Panc1 (cell line): ENCODE measurements around the gene PITX1.

Experiments
- POLR2AphosphoS5 ChIP-seq: IDR thresholded peaks from 2 replicates; pipeline ENCODE4 v1.6.1; 2012; ENCODE audit warnings: mild to moderate bottlenecking, low read depth, low read length, moderate library complexity
- SIN3A ChIP-seq: IDR thresholded peaks from 2 replicates; pipeline ENCODE4 v1.6.1; 2012; ENCODE audit warnings: low read depth, mild to moderate bottlenecking, low read length, moderate library complexity, borderline replicate concordance; ENCODE audit not compliant: insufficient read depth
- TCF7L2 ChIP-seq: IDR thresholded peaks from 2 replicates; pipeline ENCODE4 v1.6.1; 2011; ENCODE audit warnings: mild to moderate bottlenecking, low read depth, low read length, inconsistent platforms
- TF ChIP-seq, protein P1 (sequence below): fragments of 450-650 bp; IDR thresholded peaks from 2 replicates; pipeline ENCODE4 v1.5.1; 2017; ENCODE audit warnings: mild to moderate bottlenecking
- TF ChIP-seq, protein P2 (sequence below), 2 experiments: IDR thresholded peaks; 2 replicates each; pipeline ENCODE4 v1.6.1; 2011 to 2012; ENCODE audit warnings: low read depth in 2 of 2, control low read depth in 1 of 2, low read length in 1 of 2, mild to moderate bottlenecking in 1 of 2, moderate library complexity in 1 of 2; ENCODE audit not compliant: insufficient read depth in 1 of 2

DNA sequence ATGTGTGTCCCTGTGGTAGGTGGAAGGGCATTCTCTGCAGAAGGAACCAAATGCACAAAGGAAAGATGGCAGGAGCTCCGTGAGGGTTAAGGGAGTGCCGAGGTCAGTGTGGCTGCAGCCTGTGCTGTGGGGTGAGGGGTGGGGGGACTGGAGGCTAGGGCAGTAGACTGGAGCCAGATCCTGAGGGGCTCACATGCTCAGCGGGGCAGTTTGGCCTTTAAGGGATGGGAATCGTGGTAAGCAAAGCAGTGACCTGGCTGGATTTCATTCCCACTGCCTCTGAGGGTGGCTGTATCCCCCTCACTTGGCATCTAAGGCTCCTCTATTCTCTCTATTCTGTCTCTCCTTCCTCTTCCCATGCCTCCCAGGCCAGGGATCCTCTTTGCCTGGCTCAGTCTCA lies 15.6 kb downstream of the PITX1 start:
- TF ChIP-seq, protein P1, sequence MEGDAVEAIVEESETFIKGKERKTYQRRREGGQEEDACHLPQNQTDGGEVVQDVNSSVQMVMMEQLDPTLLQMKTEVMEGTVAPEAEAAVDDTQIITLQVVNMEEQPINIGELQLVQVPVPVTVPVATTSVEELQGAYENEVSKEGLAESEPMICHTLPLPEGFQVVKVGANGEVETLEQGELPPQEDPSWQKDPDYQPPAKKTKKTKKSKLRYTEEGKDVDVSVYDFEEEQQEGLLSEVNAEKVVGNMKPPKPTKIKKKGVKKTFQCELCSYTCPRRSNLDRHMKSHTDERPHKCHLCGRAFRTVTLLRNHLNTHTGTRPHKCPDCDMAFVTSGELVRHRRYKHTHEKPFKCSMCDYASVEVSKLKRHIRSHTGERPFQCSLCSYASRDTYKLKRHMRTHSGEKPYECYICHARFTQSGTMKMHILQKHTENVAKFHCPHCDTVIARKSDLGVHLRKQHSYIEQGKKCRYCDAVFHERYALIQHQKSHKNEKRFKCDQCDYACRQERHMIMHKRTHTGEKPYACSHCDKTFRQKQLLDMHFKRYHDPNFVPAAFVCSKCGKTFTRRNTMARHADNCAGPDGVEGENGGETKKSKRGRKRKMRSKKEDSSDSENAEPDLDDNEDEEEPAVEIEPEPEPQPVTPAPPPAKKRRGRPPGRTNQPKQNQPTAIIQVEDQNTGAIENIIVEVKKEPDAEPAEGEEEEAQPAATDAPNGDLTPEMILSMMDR = no peak
- TF ChIP-seq POLR2AphosphoS5 = no peak
- no peak for TF ChIP-seq TCF7L2
- TF ChIP-seq SIN3A = no peak
- TF ChIP-seq, protein P2, sequence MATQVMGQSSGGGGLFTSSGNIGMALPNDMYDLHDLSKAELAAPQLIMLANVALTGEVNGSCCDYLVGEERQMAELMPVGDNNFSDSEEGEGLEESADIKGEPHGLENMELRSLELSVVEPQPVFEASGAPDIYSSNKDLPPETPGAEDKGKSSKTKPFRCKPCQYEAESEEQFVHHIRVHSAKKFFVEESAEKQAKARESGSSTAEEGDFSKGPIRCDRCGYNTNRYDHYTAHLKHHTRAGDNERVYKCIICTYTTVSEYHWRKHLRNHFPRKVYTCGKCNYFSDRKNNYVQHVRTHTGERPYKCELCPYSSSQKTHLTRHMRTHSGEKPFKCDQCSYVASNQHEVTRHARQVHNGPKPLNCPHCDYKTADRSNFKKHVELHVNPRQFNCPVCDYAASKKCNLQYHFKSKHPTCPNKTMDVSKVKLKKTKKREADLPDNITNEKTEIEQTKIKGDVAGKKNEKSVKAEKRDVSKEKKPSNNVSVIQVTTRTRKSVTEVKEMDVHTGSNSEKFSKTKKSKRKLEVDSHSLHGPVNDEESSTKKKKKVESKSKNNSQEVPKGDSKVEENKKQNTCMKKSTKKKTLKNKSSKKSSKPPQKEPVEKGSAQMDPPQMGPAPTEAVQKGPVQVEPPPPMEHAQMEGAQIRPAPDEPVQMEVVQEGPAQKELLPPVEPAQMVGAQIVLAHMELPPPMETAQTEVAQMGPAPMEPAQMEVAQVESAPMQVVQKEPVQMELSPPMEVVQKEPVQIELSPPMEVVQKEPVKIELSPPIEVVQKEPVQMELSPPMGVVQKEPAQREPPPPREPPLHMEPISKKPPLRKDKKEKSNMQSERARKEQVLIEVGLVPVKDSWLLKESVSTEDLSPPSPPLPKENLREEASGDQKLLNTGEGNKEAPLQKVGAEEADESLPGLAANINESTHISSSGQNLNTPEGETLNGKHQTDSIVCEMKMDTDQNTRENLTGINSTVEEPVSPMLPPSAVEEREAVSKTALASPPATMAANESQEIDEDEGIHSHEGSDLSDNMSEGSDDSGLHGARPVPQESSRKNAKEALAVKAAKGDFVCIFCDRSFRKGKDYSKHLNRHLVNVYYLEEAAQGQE (IDR thresholded peaks at IDR 0.05; ENCODE audit: insufficient read depth in 1 of 2, low read depth in 2 of 2, low read length in 1 of 2) = no peak
